KMS-11 (cell line): Measurements from ENCODE around the gene RAB17.

Source experiments
- H2AFZ ChIP-seq: fragments of 200-600 bp; sonication (generic); 2 replicates; pipeline ENCODE4 v1.6.1; 2016; ENCODE audit warnings: antibody characterized with exemption, mixed run types, low read depth
- H3K27ac ChIP-seq: fragments of 200-600 bp; sonication (generic); 2 replicates; pipeline ENCODE4 v1.6.1; 2016; ENCODE audit warnings: mild to moderate bottlenecking, mixed run types
- H3K27me3 ChIP-seq: fragments of 200-600 bp; sonication (generic); 2 replicates; pipeline ENCODE4 v1.6.1; 2017; ENCODE audit warnings: mild to moderate bottlenecking, low read depth, mixed run types, moderate library complexity; ENCODE audit not compliant: insufficient read depth
- H3K36me3 ChIP-seq: fragments of 200-600 bp; sonication (generic); 2 replicates; pipeline ENCODE4 v1.6.1; 2017; ENCODE audit warnings: mild to moderate bottlenecking, mixed run types; ENCODE audit not compliant: insufficient read depth
- H3K4me1 ChIP-seq: fragments of 200-600 bp; sonication (generic); 2 replicates; pipeline ENCODE4 v1.6.1; 2016; ENCODE audit warnings: mild to moderate bottlenecking, low read depth, mixed run types; ENCODE audit not compliant: poor library complexity, severe bottlenecking
- H3K4me2 ChIP-seq: fragments of 200-600 bp; sonication (generic); 2 replicates; pipeline ENCODE4 v1.7.0; 2016; ENCODE audit warnings: mild to moderate bottlenecking, mixed run types
- H3K4me3 ChIP-seq: fragments of 200-600 bp; sonication (generic); IDR thresholded peaks from 2 replicates; pipeline ENCODE4 v1.6.1; 2017; ENCODE audit warnings: low read depth, low read length, mixed read lengths; ENCODE audit not compliant: insufficient read depth
- H3K79me2 ChIP-seq: fragments of 200-600 bp; sonication (generic); 2 replicates; pipeline ENCODE4 v1.6.1; 2016; ENCODE audit warnings: low read depth, mixed run types; ENCODE audit not compliant: insufficient read depth
- H3K9ac ChIP-seq: fragments of 200-600 bp; sonication (generic); 2 replicates; pipeline ENCODE4 v1.6.1; 2016; ENCODE audit warnings: mild to moderate bottlenecking, mixed run types
- H4K20me1 ChIP-seq: fragments of 200-600 bp; sonication (generic); 2 replicates; pipeline ENCODE4 v1.6.1; 2016; ENCODE audit warnings: mild to moderate bottlenecking, mixed run types; ENCODE audit not compliant: insufficient read depth
- CTCF ChIP-seq: fragments of 200-600 bp; sonication (generic); conservative IDR thresholded peaks from 2 replicates; pipeline ENCODE4 v1.6.1; 2017; ENCODE audit warnings: low read depth, mild to moderate bottlenecking, antibody characterized with exemption, low read length, moderate library complexity, mixed read lengths

Gene RAB17

GRCh38 chr2:237593596-237594320, 3.2 kb upstream of the RAB17 start:
- Histone ChIP-seq H2AFZ (no peak overlapping the region), H4K20me1 (no peaks in the 10 kb centered on the region), H3K27ac (no peak overlapping the region), H3K27me3 (no peaks in the 10 kb centered on the region), H3K4me1 (no peaks in the 10 kb centered on the region), H3K36me3 (no peaks in the 10 kb centered on the region), H3K4me3 (no peak overlapping the region), H3K79me2 (no peaks in the 10 kb centered on the region), H3K4me2 (no peak overlapping the region), H3K9ac (no peak overlapping the region)
- no peak for TF ChIP-seq CTCF

DNA sequence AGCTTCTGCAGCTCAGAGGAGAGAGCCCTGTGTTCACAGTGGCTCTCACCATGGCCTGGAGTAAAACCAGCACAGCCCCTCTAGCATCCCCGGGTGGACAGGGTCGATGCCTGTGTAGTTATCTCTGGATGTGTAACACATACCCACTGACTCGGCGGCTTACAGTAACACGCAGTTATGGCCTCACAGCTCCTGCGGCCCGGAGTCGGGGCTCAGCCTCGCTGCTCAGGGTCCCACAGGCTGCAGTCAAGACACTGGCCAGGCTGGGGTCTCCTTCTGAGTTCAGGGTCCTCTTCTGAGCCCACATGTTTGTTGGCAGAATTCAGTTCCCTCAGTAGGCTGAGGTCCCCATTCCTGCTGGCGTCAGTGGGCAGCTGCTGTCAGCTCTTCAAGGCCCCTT, 2.5 kb upstream of the RAB17 start:
- H3K4me1 ChIP-seq = no peaks in the 10 kb centered on the region

GRCh38 chr2:237592425-237592980, 2.0 kb upstream of the RAB17 start:
- Histone ChIP-seq H3K9ac (no peak overlapping the region), H3K36me3 (no peaks in the 10 kb centered on the region), H3K4me3 (no peak overlapping the region), H2AFZ (no peak overlapping the region), H3K27ac (no peak overlapping the region), H3K4me1 (no peaks in the 10 kb centered on the region), H3K79me2 (no peaks in the 10 kb centered on the region), H3K27me3 (no peaks in the 10 kb centered on the region), H3K4me2 (no peak overlapping the region), H4K20me1 (no peaks in the 10 kb centered on the region)
- TF ChIP-seq CTCF = no peak

More for the DNA sequence above, 2.5 kb upstream of the RAB17 start:
- TF ChIP-seq CTCF = no peak
- Histone ChIP-seq H2AFZ (no peak overlapping the region), H3K4me2 (no peak overlapping the region), H3K27me3 (no peaks in the 10 kb centered on the region), H3K27ac (no peak overlapping the region), H4K20me1 (no peaks in the 10 kb centered on the region), H3K79me2 (no peaks in the 10 kb centered on the region), H3K9ac (no peak overlapping the region), H3K4me3 (no peak overlapping the region), H3K36me3 (no peaks in the 10 kb centered on the region)

DNA sequence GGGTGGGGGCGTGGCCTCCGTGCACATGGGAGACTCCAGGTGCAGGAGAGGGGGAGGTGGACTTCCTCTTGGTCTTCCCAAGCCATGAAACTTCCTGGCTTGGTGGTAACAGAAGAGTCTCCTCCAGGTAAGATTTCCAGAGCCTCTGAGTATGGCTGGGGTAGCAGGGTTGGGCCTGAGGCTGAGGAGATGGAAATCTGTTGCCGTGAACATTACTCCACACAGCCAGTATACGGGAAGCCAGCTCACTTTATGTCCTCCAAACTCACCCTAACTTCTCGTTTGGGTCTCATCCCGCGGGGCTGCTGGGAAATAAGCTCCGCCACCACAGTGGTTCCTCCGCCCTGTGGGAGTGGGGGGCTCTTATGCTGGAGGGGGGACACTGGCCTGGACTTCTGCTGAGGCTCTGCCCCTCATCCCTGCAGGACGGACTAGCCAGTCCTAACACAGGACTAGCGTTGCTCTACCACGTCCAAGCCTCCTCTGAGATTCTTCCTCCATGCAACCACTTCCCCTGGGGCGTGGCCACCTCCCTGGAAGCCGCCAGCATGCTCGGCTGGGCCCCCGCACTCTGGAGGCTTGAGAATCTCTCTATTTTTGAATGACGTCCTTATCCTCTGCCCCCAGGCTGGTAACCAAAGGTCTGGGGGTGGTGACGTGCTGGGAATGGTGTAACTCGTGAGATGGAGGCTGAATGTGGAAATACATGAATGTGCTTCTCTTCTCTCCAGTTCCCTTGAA, 777 bp upstream of the RAB17 start:
- Histone ChIP-seq H4K20me1 (no peaks in the 10 kb centered on the region), H3K79me2 (no peaks in the 10 kb centered on the region), H3K4me2 (no peak overlapping the region), H3K4me1 (no peaks in the 10 kb centered on the region), H3K27ac (no peak overlapping the region), H3K9ac (no peak overlapping the region), H2AFZ (no peak overlapping the region), H3K27me3 (no peaks in the 10 kb centered on the region), H3K4me3 (no peak overlapping the region), H3K36me3 (no peaks in the 10 kb centered on the region)
- no peak for TF ChIP-seq CTCF
